Stomach (tissue), 4 donors: Measurements from ENCODE around the gene RIN3.

Experiments used
- POLR2A ChIP-seq, 4 donors: fragments of 450-650 bp; IDR thresholded peaks; one replicate each; pipeline ENCODE4 v1.6.1; 2016; ENCODE audit warnings: antibody characterized with exemption in 4 of 4, control low read depth in 2 of 4, mild to moderate bottlenecking in 1 of 4, moderate library complexity in 1 of 4
- TF ChIP-seq, protein P1 (sequence below), 7 experiments: fragments of 450-650 bp in 4 of 7; fragments of 200-600 bp in 3 of 7; sonication (generic) in 3 of 7; IDR thresholded peaks; one replicate each; pipeline ENCODE4 v1.5.1; 2016 to 2019; ENCODE audit warnings: antibody characterized with exemption in 7 of 7, control low read depth in 2 of 7, mild to moderate bottlenecking in 1 of 7

DNA sequence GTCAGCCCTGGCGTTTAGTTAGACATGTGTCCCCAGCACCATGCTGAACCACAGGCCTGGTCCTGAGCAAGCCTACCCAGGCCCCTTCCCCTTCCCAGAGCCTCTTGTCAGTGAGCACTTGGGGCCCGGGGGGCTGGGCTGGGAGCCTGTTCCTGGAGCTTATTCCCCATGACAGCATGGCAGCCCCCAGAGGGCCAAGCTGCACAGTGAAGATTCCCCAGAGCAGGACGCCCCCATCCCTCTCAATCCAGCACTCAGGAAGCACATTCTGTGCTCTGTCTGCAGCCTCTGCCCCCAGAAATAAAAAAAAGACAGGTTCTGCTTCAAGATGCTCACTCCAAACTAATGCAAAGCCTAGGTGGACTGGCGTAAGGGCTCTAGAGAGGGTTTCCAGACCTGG is 117.5 kb downstream of the RIN3 start:
- TF ChIP-seq, protein P1, sequence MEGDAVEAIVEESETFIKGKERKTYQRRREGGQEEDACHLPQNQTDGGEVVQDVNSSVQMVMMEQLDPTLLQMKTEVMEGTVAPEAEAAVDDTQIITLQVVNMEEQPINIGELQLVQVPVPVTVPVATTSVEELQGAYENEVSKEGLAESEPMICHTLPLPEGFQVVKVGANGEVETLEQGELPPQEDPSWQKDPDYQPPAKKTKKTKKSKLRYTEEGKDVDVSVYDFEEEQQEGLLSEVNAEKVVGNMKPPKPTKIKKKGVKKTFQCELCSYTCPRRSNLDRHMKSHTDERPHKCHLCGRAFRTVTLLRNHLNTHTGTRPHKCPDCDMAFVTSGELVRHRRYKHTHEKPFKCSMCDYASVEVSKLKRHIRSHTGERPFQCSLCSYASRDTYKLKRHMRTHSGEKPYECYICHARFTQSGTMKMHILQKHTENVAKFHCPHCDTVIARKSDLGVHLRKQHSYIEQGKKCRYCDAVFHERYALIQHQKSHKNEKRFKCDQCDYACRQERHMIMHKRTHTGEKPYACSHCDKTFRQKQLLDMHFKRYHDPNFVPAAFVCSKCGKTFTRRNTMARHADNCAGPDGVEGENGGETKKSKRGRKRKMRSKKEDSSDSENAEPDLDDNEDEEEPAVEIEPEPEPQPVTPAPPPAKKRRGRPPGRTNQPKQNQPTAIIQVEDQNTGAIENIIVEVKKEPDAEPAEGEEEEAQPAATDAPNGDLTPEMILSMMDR (IDR thresholded peaks at IDR 0.05): no peak
- TF ChIP-seq POLR2A (IDR thresholded peaks at IDR 0.05): no peak
